OCI-LY7 (cell line): ENCODE results near the gene VIL1. TPM values are rescaled to one million over a fixed set of nuclear protein-coding genes. Genes with fewer than 3 reads are reported as not detected.
A peak's percentile ranks its signal among the peaks of the same experiment; 100 is the strongest.

Experiments used
- BruUV-seq: library from RNA; stranded (reverse); fragments of 400-500 nt; replicated peaks from 2 replicates; lab custom pipeline; 2021; lab: Mats Ljungman, UMichigan
- CTCF ChIA-PET: fragments of 300-600 bp; sonication (Branson Sonifier 250); formaldehyde crosslinking; loops from one replicate; lab custom pipeline; 2022; ENCODE audit warnings: antibody characterized with exemption; ENCODE audit not compliant: unreplicated experiment; lab: Charles Lee
- POLR2A ChIA-PET: fragments of 300-600 bp; sonication (Branson Sonifier 250); formaldehyde crosslinking; loops from one replicate; lab custom pipeline; 2022; ENCODE audit warnings: antibody characterized with exemption; lab: Charles Lee
- DNase-seq: peaks from one replicate; pipeline ENCODE4 v3.0.0-alpha.2; 2015; ENCODE audit warnings: low spot score
- H2AFZ ChIP-seq: fragments of 200-600 bp; sonication (generic), shearing (Covaris generic); 2 replicates; pipeline ENCODE4 v1.6.1; 2014; ENCODE audit warnings: mild to moderate bottlenecking, antibody characterized with exemption, low read length, moderate library complexity
- H3K27ac ChIP-seq: fragments of 200-600 bp; sonication (generic); 2 replicates; pipeline ENCODE4 v1.5.1; 2014; ENCODE audit warnings: mixed run types, low read depth, mild to moderate bottlenecking, moderate library complexity, low read length, inconsistent platforms; ENCODE audit not compliant: poor library complexity, severe bottlenecking
- H3K36me3 ChIP-seq: fragments of 200-600 bp; sonication (generic); 2 replicates; pipeline ENCODE4 v1.6.1; 2014; ENCODE audit warnings: mild to moderate bottlenecking, antibody characterized with exemption, low read length, moderate library complexity, mixed read lengths; ENCODE audit not compliant: insufficient read depth
- H3K4me1 ChIP-seq: fragments of 200-600 bp; sonication (generic); 2 replicates; pipeline ENCODE4 v1.5.1; 2014; ENCODE audit warnings: mild to moderate bottlenecking, low read length; ENCODE audit not compliant: insufficient read depth, poor library complexity, severe bottlenecking
- H3K4me2 ChIP-seq: fragments of 200-600 bp; sonication (generic); 2 replicates; pipeline ENCODE4 v1.6.1; 2014; ENCODE audit warnings: mild to moderate bottlenecking, low read length
- H3K4me3 ChIP-seq: fragments of 200-600 bp; sonication (generic); 2 replicates; pipeline ENCODE4 v1.5.1; 2014; ENCODE audit warnings: mild to moderate bottlenecking, low read depth, low read length; ENCODE audit not compliant: poor library complexity, severe bottlenecking
- H3K79me2 ChIP-seq: fragments of 200-600 bp; sonication (generic); 2 replicates; pipeline ENCODE4 v1.6.1; 2016; ENCODE audit warnings: low read depth, mild to moderate bottlenecking, low read length, moderate library complexity, mixed read lengths; ENCODE audit not compliant: insufficient read depth
- H3K9me2 ChIP-seq: fragments of 200-600 bp; sonication (generic); 2 replicates; pipeline ENCODE4 v1.6.1; 2016; ENCODE audit warnings: mild to moderate bottlenecking, low read length, mixed read lengths; ENCODE audit not compliant: insufficient read depth
- H3K9me3 ChIP-seq: fragments of 200-600 bp; sonication (generic); 2 replicates; pipeline ENCODE4 v1.6.1; 2014; ENCODE audit warnings: mild to moderate bottlenecking, mixed run types, low read length, mixed read lengths
- H4K20me1 ChIP-seq: fragments of 200-600 bp; sonication (generic); 2 replicates; pipeline ENCODE4 v1.6.1; 2014; ENCODE audit warnings: mild to moderate bottlenecking, antibody characterized with exemption, low read length, moderate library complexity, mixed read lengths; ENCODE audit not compliant: insufficient read depth
- CTCF ChIP-seq: fragments of 200-600 bp; sonication (generic); conservative IDR thresholded peaks from 2 replicates; pipeline ENCODE4 v1.5.1; 2014; ENCODE audit warnings: mild to moderate bottlenecking, antibody characterized with exemption, low read length, moderate library complexity, mixed read lengths
- EZH2phosphoT487 ChIP-seq: fragments of 200-600 bp; sonication (generic); IDR thresholded peaks from 2 replicates; pipeline ENCODE4 v1.6.1; 2018; ENCODE audit warnings: low read depth, borderline replicate concordance, mild to moderate bottlenecking, mixed run types, antibody characterized with exemption, low read length, moderate library complexity, mixed read lengths
- intact Hi-C: fragments of 100-400 bp; cut with micrococcal nuclease; formaldehyde crosslinking; loops from one replicate; pipeline ENCODE4 v1.10.0; 2022; ENCODE audit not compliant: unreplicated experiment
- total RNA-seq, 2 experiments: library from RNA; depleted of rRNA in 1 of 2; stranded (reverse); fragments of >200 nt in 1 of 2; shearing (Covaris generic) in 1 of 2; gene quantifications; 2 replicates each; pipeline ENCODE4 v1.2.3, GENCODE V29; 2014 to 2022

VIL1 gene
- total RNA-seq, 2 experiments from 2014 or later: 0.47 TPM; not detected in 1

- Histone ChIP-seq H3K4me1 (peaks cover 62% of the 10 kb centered on the region), H3K27ac (peak within 1 kb of the TSS; percentile 87), H2AFZ (peak within 1 kb of the TSS; percentile 3; the same call in 1 of the 2 replicates), H3K9me3 (no peaks in the 10 kb centered on the region), H3K79me2 (peaks cover 19% of the 10 kb centered on the region), H3K4me2 (peak within 1 kb of the TSS; percentile 79), H3K4me3 (peak within 1 kb of the TSS; percentile 88), H3K9me2 (no peaks in the 10 kb centered on the region), H3K36me3 (peaks cover 34% of the 10 kb centered on the region), H4K20me1 (no peaks in the 10 kb centered on the region)
- ChIA-PET POLR2A (interaction anchor here (0.6 to 1.8 kb wide), 5 partner anchors 43 to 113 kb away, joined by 3 to 8 read pairs (median 3); no protein-coding TSS in a partner anchor), CTCF (interaction anchor here (0.6 to 1.1 kb wide), 4 partner anchors 104 to 498 kb away, joined by 3 to 7 read pairs (median 3); partner anchors contain the start of gene PNKD)
- intact Hi-C loops: loop anchor here (1.0 to 5.0 kb wide), 4 partner anchors 42 to 493 kb away; partner anchors contain the start of gene CATIP
- no peak for TF ChIP-seq CTCF
- no peak for TF ChIP-seq EZH2phosphoT487
- BruUV-seq: no TSS peak
- DNase-seq: peak; percentile 98
Measured at GRCh38 chr2:218399391-218400166, 19.3 kb upstream of the VIL1 start, which contains the start of gene CTDSP1. Gene CTDSP1 (plus strand): TSS chr2:218399868. CDS start chr2:218400091, 223 bp downstream.

GRCh38 chr2:218400167-218400929 is 18.6 kb upstream of the VIL1 start:
- no peak for TF ChIP-seq CTCF
- no peak for TF ChIP-seq EZH2phosphoT487
- Histone ChIP-seq H3K4me3 (peak overlapping the region; percentile 88), H3K4me2 (peak overlapping the region; percentile 73), H3K79me2 (peaks cover 19% of the 10 kb centered on the region), H3K27ac (peak overlapping the region; percentile 78), H3K9me2 (no peaks in the 10 kb centered on the region), H3K36me3 (peaks cover 41% of the 10 kb centered on the region), H3K9me3 (no peaks in the 10 kb centered on the region), H4K20me1 (no peaks in the 10 kb centered on the region), H3K4me1 (peaks cover 62% of the 10 kb centered on the region), H2AFZ (no peak overlapping the region)
- intact Hi-C loops: no loop called here
- no TSS peak for BruUV-seq
- ChIA-PET CTCF (interaction anchor here (0.6 to 1.1 kb wide), 4 partner anchors 105 to 498 kb away, joined by 3 to 7 read pairs (median 3); partner anchors contain the start of gene PNKD), POLR2A (interaction anchor here (0.6 to 1.8 kb wide), 5 partner anchors 44 to 114 kb away, joined by 3 to 8 read pairs (median 3); no protein-coding TSS in a partner anchor)
- peak; percentile 46 for DNase-seq
